Upper lobe of left lung (tissue), 6 donors: Measurements from ENCODE around the gene PTH2. TPM values are rescaled to one million over a fixed set of nuclear protein-coding genes. Genes with fewer than 3 reads are reported as not detected.

ENCODE experiments used
- ATAC-seq, 2 donors: fragments of 200-7000 bp; cut with Tn5 transposase; one replicate each; pipeline ENCODE4 v1.9.1; 2022; ENCODE audit warnings: mild to moderate bottlenecking in 2 of 2, moderate library complexity in 2 of 2; ENCODE audit not compliant: low FRiP score in 2 of 2
- DNase-seq, 2 donors: peaks; one replicate each; pipeline ENCODE4 v3.0.0-alpha.2; 2019 to 2020
- H3K27ac ChIP-seq, 4 donors: fragments of 200-600 bp; sonication (generic); one replicate each; pipeline ENCODE4 v1.5.1; 2016 to 2019
- H3K27me3 ChIP-seq, 4 donors: fragments of 200-600 bp; sonication (generic); one replicate each; pipeline ENCODE4 v1.5.1; 2017 to 2019
- H3K36me3 ChIP-seq, 4 donors: fragments of 200-600 bp; sonication (generic); one replicate each; pipeline ENCODE4 v1.5.1; 2016 to 2019
- H3K4me1 ChIP-seq, 4 donors: fragments of 200-600 bp; sonication (generic); one replicate each; pipeline ENCODE4 v1.5.1; 2018 to 2019
- H3K4me3 ChIP-seq, 4 donors: fragments of 200-600 bp; sonication (generic); one replicate each; pipeline ENCODE4 v1.5.1; 2017 to 2019; ENCODE audit warnings: mild to moderate bottlenecking in 2 of 4, moderate library complexity in 1 of 4
- H3K9me3 ChIP-seq, 4 donors: fragments of 200-600 bp; sonication (generic); one replicate each; pipeline ENCODE4 v1.5.1; 2018 to 2019
- CTCF ChIP-seq, 6 experiments: fragments of 450-650 bp in 4 of 6; fragments of 200-600 bp in 2 of 6; sonication (generic) in 2 of 6; IDR thresholded peaks; one replicate each; pipeline ENCODE4 v1.5.1; 2016 to 2019; ENCODE audit warnings: antibody characterized with exemption in 6 of 6
- EP300 ChIP-seq, 4 donors: sonication (generic); formaldehyde crosslinking; IDR thresholded peaks; one replicate each; pipeline ENCODE4 v1.5.1; 2017; ENCODE audit warnings: antibody characterized with exemption in 4 of 4, control low read depth in 2 of 4
- POLR2A ChIP-seq, 4 donors: fragments of 450-650 bp; IDR thresholded peaks; one replicate each; pipeline ENCODE4 v1.5.1; 2016 to 2017; ENCODE audit warnings: antibody characterized with exemption in 4 of 4, mild to moderate bottlenecking in 2 of 4
- POLR2AphosphoS5 ChIP-seq, 2 donors: sonication (generic); formaldehyde crosslinking; IDR thresholded peaks; one replicate each; pipeline ENCODE4 v1.5.1; 2017; ENCODE audit warnings: antibody characterized with exemption in 2 of 2
- WGBS, 2 donors: methylation state at CpG; one replicate each; pipeline ENCODE4 v1.1.5; 2017 to 2018; 5-methylcytosine and 5-hydroxymethylcytosine counted together
- total RNA-seq, 6 donors: library from RNA; depleted of rRNA in 4 of 6; stranded (reverse); fragments of >200 nt in 4 of 6; gene quantifications; one replicate each; pipeline versions ENCODE4 v1.1.0 to v1.2.1, GENCODE V29; 2016 to 2021
- donor health status: DM: no; HTN: no; CAD: no; lungs with moderate emphysema.
- donor health status: DM: no; HTN: yes; CAD: no; lungs with severe emphysema.

Gene PTH2
- total RNA-seq, 6 donors from 2014 or later: not detected

- peaks cover 0 to 32% (median 16%) of the 10 kb centered on the region in 4 donors for H3K27me3 ChIP-seq
These were observed 18.7 kb upstream of the PTH2 start for GRCh38 chr19:49441960-49442350.

GRCh38 chr19:49441210-49441959 lies 18.1 kb upstream of the PTH2 start, which contains the start of gene SLC17A7:
SLC17A7 (minus strand) TSS chr19:49441527; CDS start chr19:49441379, 148 bp downstream.
- peak; percentile 43 to 89 for DNase-seq
- Histone ChIP-seq H3K36me3 (peaks cover 0 to 5% (median under 1%) of the 10 kb centered on the region in 4 donors), H3K4me3 (peak within 1 kb of the TSS in 3 of 4 donors; percentile 57 to 67 (median 60)), H3K27me3 (peaks cover 0 to 36% (median 19%) of the 10 kb centered on the region in 4 donors), H3K9me3 (no peaks in the 10 kb centered on the region), H3K27ac (peak within 1 kb of the TSS in 2 of 4 donors; percentile 76 to 79), H3K4me1 (peaks cover 11 to 21% (median 17%) of the 10 kb centered on the region in 4 donors)
- peak in 1 of 2 donors; percentile 46 for ATAC-seq
- WGBS, 2 donors: 11 to 12% methylated on average over 13 to 21 of the region's 56 CpGs
- no peak for TF ChIP-seq CTCF (IDR thresholded peaks at IDR 0.05)

More at GRCh38 chr19:49441960-49442350, 18.7 kb upstream of the PTH2 start:
- DNase-seq (no peak), ATAC-seq (no peak)
- 25 to 27% methylated on average over 13 to 14 of the region's 14 CpGs for WGBS, 2 donors
- H3K4me3 ChIP-seq: peak overlapping the region in 2 of 4 donors; percentile 60 to 67
- H3K9me3 ChIP-seq: no peaks in the 10 kb centered on the region
- H3K4me1 ChIP-seq: peaks cover 8 to 19% (median 16%) of the 10 kb centered on the region in 4 donors
- H3K27ac ChIP-seq: peak overlapping the region in 2 of 4 donors; percentile 76 to 79
- no peak for TF ChIP-seq CTCF (IDR thresholded peaks at IDR 0.05)
- TF ChIP-seq POLR2A (IDR thresholded peaks at IDR 0.05): no peak
- TF ChIP-seq POLR2AphosphoS5 (IDR thresholded peaks at IDR 0.05): no peak
- TF ChIP-seq EP300 (IDR thresholded peaks at IDR 0.05): no peak
- H3K36me3 ChIP-seq: peaks cover 0 to 10% (median 5%) of the 10 kb centered on the region in 4 donors

GRCh38 chr19:49440439-49441209 lies 17.4 kb upstream of the PTH2 start:
- no peaks in the 10 kb centered on the region for H3K36me3 ChIP-seq
- WGBS, 2 donors: 31 to 36% methylated on average over 18 to 19 of the region's 19 CpGs
- DNase-seq (no peak), ATAC-seq (no peak)
- TF ChIP-seq CTCF (IDR thresholded peaks at IDR 0.05) (no peak), EP300 (IDR thresholded peaks at IDR 0.05) (no peak), POLR2A (IDR thresholded peaks at IDR 0.05) (no peak), POLR2AphosphoS5 (IDR thresholded peaks at IDR 0.05) (no peak)
- no peaks in the 10 kb centered on the region for H3K9me3 ChIP-seq
- H3K27me3 ChIP-seq: peaks cover 0 to 42% (median 21%) of the 10 kb centered on the region in 4 donors
- peak overlapping the region in 3 of 4 donors; percentile 26 to 36 (median 36) for H3K4me3 ChIP-seq
- no peak overlapping the region for H3K27ac ChIP-seq
- H3K4me1 ChIP-seq: peaks cover 12 to 25% (median 18%) of the 10 kb centered on the region in 4 donors

GRCh38 chr19:49439836-49440235 lies 16.6 kb upstream of the PTH2 start:
- no peak overlapping the region for H3K4me3 ChIP-seq
- no peaks in the 10 kb centered on the region for H3K36me3 ChIP-seq
- peaks cover 0 to 42% (median 21%) of the 10 kb centered on the region in 4 donors for H3K27me3 ChIP-seq
- TF ChIP-seq CTCF (IDR thresholded peaks at IDR 0.05) (no peak), EP300 (IDR thresholded peaks at IDR 0.05) (no peak), POLR2A (IDR thresholded peaks at IDR 0.05) (no peak), POLR2AphosphoS5 (IDR thresholded peaks at IDR 0.05) (no peak)
- ATAC-seq (no peak), DNase-seq (no peak)
- H3K27ac ChIP-seq: no peak overlapping the region
- H3K4me1 ChIP-seq: peaks cover 12 to 25% (median 18%) of the 10 kb centered on the region in 4 donors
- no peaks in the 10 kb centered on the region for H3K9me3 ChIP-seq
- WGBS, 2 donors: 36 to 49% methylated on average over 6 of the region's 6 CpGs
